Measurements from ENCODE around the gene KIAA1671. TPM values are rescaled to one million over a fixed set of nuclear protein-coding genes. Genes with fewer than 3 reads are reported as not detected.

The KIAA1671 gene
- total and polyA plus RNA-seq, 2 of the 4 experiments (the other 2 are of a cell fraction) = 0.02 TPM; not detected in 1

DNA sequence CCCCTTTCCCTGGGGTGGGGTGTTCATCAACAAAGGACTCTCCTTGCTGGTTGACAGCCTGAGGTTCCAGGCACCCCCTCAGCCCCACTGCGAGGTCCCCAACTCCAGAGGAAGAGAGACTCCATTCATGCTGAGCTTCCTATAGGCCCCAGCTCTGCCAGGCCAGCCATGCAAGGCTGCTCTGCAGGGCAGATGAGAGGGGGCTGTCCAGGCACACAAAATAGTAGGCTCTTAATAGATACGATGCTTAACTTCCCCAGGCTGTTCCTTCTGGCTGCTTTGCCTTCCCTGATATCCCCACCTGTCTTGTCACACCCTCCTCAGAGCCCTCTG lies 202.1 kb downstream of the KIAA1671 start:
- no peaks in the 10 kb centered on the region for H4K20me1 ChIP-seq (ENCODE audit: insufficient read depth, low read length)
- WGBS, 2 experiments (ENCODE audit: extremely low coverage in 2 of 2, insufficient read length in 1 of 2) = no CpG with 5 or more reads among the region's 2 CpGs
- H4K91ac ChIP-seq (ENCODE audit: insufficient read depth, low read depth, low read length) = no peak overlapping the region
- ChIA-PET CTCF (interaction anchor here (0.6 kb wide), 1 partner anchor 129 kb away, joined by 3 read pairs; no protein-coding TSS in a partner anchor), POLR2A (ENCODE audit: unreplicated experiment) (no interaction called here)
- no peaks in the 10 kb centered on the region for H3K9me1 ChIP-seq (ENCODE audit: insufficient read depth, low read length)
- H2AFZ ChIP-seq (replicated peaks; ENCODE audit: low read length, poor library complexity) = no peak overlapping the region
- H3K4me3 ChIP-seq (ENCODE audit: insufficient read depth, low read depth, low read length) = no peak overlapping the region
- H2BK20ac ChIP-seq (ENCODE audit: low read depth, low read length) = no peak overlapping the region
- H3K14ac ChIP-seq (replicated peaks; ENCODE audit: low read depth, low read length) = no peak overlapping the region
- no peak overlapping the region for H4K8ac ChIP-seq (ENCODE audit: low read depth in 2 of 2, low read length in 2 of 2)
- H2AK9ac ChIP-seq (replicated peaks; ENCODE audit: low read depth, low read length, poor library complexity) = no peak overlapping the region
- no peaks in the 10 kb centered on the region for H3K36me3 ChIP-seq (ENCODE audit: control insufficient read depth, insufficient read depth, low read length)
- no peak overlapping the region for H3K4me2 ChIP-seq (ENCODE audit: low read depth, low read length)
- no peaks in the 10 kb centered on the region for H3K9me3 ChIP-seq (ENCODE audit: control insufficient read depth, insufficient read depth, low read length)
- no peak overlapping the region for H4K5ac ChIP-seq (ENCODE audit: low read depth, low read length)
- dilution Hi-C loops (cut with HindIII; ENCODE audit: low sequenced_read_pairs, unreplicated experiment) = no loop called here
- no peaks in the 10 kb centered on the region for H3K4me1 ChIP-seq (ENCODE audit: control insufficient read depth, insufficient read depth, low read length)
- DNase-seq (no peak), ATAC-seq (ENCODE audit: low read depth) (no peak)
- H3K79me1 ChIP-seq (ENCODE audit: low read depth in 1 of 2, low read length in 2 of 2) = no peaks in the 10 kb centered on the region
- no peak overlapping the region for H3K27ac ChIP-seq (ENCODE audit: insufficient read depth, low read length)
- no peak overlapping the region for H3K23ac ChIP-seq (ENCODE audit: low read depth, low read length)
- intact Hi-C loops (cut with micrococcal nuclease) = no loop called here
- H2AK5ac ChIP-seq (ENCODE audit: low read depth, low read length) = no peak overlapping the region
- no peak overlapping the region for H2BK120ac ChIP-seq (ENCODE audit: low read depth, low read length)
- H3K56ac ChIP-seq (ENCODE audit: extremely low read depth, insufficient read depth, low read length) = no peak overlapping the region
- no TSS peak for BruUV-seq (replicated peaks)
- no peak for TF ChIP-seq USF2 (IDR thresholded peaks at IDR 0.05; ENCODE audit: low read depth, low read length)
- TF ChIP-seq MAZ (IDR thresholded peaks at IDR 0.05; ENCODE audit: borderline replicate concordance, low read depth, low read length) = no peak
- no peak for TF ChIP-seq BHLHE40 (IDR thresholded peaks at IDR 0.05; ENCODE audit: low read depth, low read length)
- TF ChIP-seq MXI1 (IDR thresholded peaks at IDR 0.05; ENCODE audit: borderline replicate concordance, low read depth, low read length) = no peak
- TF ChIP-seq, protein P1, sequence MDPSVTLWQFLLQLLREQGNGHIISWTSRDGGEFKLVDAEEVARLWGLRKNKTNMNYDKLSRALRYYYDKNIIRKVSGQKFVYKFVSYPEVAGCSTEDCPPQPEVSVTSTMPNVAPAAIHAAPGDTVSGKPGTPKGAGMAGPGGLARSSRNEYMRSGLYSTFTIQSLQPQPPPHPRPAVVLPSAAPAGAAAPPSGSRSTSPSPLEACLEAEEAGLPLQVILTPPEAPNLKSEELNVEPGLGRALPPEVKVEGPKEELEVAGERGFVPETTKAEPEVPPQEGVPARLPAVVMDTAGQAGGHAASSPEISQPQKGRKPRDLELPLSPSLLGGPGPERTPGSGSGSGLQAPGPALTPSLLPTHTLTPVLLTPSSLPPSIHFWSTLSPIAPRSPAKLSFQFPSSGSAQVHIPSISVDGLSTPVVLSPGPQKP (IDR thresholded peaks at IDR 0.05; ENCODE audit: borderline replicate concordance, low read depth, low read length) = no peak
- TF ChIP-seq RCOR1 (IDR thresholded peaks at IDR 0.05; ENCODE audit: insufficient replicate concordance, low read length) = no peak
- no peak for TF ChIP-seq RAD21 (IDR thresholded peaks at IDR 0.05; ENCODE audit: low read length)
- TF ChIP-seq RFX5 (IDR thresholded peaks at IDR 0.05; ENCODE audit: low read depth, low read length) = no peak
- no peak for TF ChIP-seq POLR2A (IDR thresholded peaks at IDR 0.05; ENCODE audit: low read depth, low read length)
- TF ChIP-seq, protein P2, sequence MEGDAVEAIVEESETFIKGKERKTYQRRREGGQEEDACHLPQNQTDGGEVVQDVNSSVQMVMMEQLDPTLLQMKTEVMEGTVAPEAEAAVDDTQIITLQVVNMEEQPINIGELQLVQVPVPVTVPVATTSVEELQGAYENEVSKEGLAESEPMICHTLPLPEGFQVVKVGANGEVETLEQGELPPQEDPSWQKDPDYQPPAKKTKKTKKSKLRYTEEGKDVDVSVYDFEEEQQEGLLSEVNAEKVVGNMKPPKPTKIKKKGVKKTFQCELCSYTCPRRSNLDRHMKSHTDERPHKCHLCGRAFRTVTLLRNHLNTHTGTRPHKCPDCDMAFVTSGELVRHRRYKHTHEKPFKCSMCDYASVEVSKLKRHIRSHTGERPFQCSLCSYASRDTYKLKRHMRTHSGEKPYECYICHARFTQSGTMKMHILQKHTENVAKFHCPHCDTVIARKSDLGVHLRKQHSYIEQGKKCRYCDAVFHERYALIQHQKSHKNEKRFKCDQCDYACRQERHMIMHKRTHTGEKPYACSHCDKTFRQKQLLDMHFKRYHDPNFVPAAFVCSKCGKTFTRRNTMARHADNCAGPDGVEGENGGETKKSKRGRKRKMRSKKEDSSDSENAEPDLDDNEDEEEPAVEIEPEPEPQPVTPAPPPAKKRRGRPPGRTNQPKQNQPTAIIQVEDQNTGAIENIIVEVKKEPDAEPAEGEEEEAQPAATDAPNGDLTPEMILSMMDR (conservative IDR thresholded peaks at IDR 0.05; ENCODE audit: low read depth, low read length) = no peak
- no peak for TF ChIP-seq NFE2L2 (IDR thresholded peaks at IDR 0.05; ENCODE audit: low read depth, low read length)
- TF ChIP-seq MAFK (IDR thresholded peaks at IDR 0.05; ENCODE audit: low read depth, low read length) = no peak
- TF ChIP-seq CHD1 (IDR thresholded peaks at IDR 0.05; ENCODE audit: low read depth, low read length) = no peak
- TF ChIP-seq CEBPB (IDR thresholded peaks at IDR 0.05; ENCODE audit: low read depth, low read length) = no peak
- TF ChIP-seq FOS (IDR thresholded peaks at IDR 0.05; ENCODE audit: low read depth, low read length) = no peak
- TF ChIP-seq SMC3 (IDR thresholded peaks at IDR 0.05; ENCODE audit: low read depth, low read length) = no peak
- in situ Hi-C loops (cut with MboI; ENCODE audit: low sequenced_read_pairs) = no loop called here
- no peak overlapping the region for H2BK5ac ChIP-seq (ENCODE audit: low read depth, low read length, poor library complexity, severe bottlenecking)
- no peaks in the 10 kb centered on the region for H3K27me3 ChIP-seq (ENCODE audit: control insufficient read depth, insufficient read depth, low read length)
- H2BK15ac ChIP-seq (ENCODE audit: low read depth, low read length) = no peak overlapping the region
- H3K4ac ChIP-seq (ENCODE audit: low read depth, low read length) = no peak overlapping the region
- H3K18ac ChIP-seq (ENCODE audit: low read depth, low read length) = no peak overlapping the region
- H3K9ac ChIP-seq (ENCODE audit: low read depth, low read length) = no peak overlapping the region
